ENCODE results near the gene THSD4.

Gene THSD4

GRCh38 chr15:71411538-71412482 lies 296.5 kb downstream of the THSD4 start:
- DNase-seq (ENCODE audit: low read depth in 1 of 2, low spot score in 1 of 2): no peak
- in situ Hi-C loops (cut with HindIII; ENCODE audit: low pct_unique_long_range_greater_than_20kb, low sequenced_read_pairs): no loop called here

DNA sequence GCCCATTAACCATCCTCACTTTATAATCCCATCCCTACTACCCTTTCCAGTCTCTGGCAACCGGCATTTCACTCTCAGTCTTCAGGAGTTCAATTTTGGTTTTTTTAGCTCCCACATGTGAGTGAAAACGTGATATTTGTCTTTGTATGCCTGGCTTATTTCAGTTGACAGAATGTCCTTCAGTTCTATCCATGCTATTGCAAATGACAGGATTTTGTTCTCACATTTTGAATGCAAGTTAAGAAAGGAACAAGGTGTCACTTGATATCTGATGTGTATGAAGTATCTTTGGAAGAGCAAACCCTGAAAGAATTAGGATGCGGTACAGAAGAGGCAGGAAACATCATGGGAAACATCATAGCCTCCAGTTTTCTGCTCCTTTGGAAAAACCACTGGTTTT lies 298.1 kb downstream of the THSD4 start:
- DNase-seq (ENCODE audit: low read depth in 1 of 2, low spot score in 1 of 2): no peak
- TF ChIP-seq JUND (IDR thresholded peaks at IDR 0.05; ENCODE audit: low read depth): no peak
- in situ Hi-C loops (cut with HindIII; ENCODE audit: low pct_unique_long_range_greater_than_20kb, low sequenced_read_pairs): no loop called here

More at GRCh38 chr15:71411538-71412482, 296.5 kb downstream of the THSD4 start:
- no peak for TF ChIP-seq JUND (IDR thresholded peaks at IDR 0.05; ENCODE audit: low read depth)

DNA sequence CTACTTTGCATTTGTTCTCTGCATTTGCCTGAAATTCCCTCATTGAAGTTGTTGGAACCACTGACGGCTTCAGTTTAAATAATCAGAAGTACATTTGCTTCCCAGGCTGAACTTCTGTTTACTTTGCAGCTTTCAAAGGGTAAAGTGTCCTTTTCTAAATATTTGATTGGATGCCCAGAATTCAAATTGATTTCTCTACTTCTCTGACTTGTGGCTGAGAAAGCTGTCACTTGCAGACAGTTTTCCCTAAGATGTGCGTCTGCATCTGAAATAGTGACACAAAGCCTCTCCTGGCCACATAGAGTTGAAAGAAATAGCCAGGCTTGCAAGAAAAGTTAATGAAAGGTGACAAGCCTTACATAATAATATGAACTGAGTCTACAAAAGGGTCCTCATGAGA lies 299.6 kb downstream of the THSD4 start:
- DNase-seq (ENCODE audit: low read depth in 1 of 2, low spot score in 1 of 2): no peak
- TF ChIP-seq JUND (IDR thresholded peaks at IDR 0.05; ENCODE audit: low read depth): no peak
- in situ Hi-C loops (cut with HindIII; ENCODE audit: low pct_unique_long_range_greater_than_20kb, low sequenced_read_pairs): no loop called here

GRCh38 chr15:71422530-71423259 lies 307.4 kb downstream of the THSD4 start:
- in situ Hi-C loops (cut with HindIII; ENCODE audit: low pct_unique_long_range_greater_than_20kb, low sequenced_read_pairs): no loop called here
- TF ChIP-seq JUND (IDR thresholded peaks at IDR 0.05; ENCODE audit: low read depth): no peak
- DNase-seq (ENCODE audit: low read depth in 1 of 2, low spot score in 1 of 2): no peak

DNA sequence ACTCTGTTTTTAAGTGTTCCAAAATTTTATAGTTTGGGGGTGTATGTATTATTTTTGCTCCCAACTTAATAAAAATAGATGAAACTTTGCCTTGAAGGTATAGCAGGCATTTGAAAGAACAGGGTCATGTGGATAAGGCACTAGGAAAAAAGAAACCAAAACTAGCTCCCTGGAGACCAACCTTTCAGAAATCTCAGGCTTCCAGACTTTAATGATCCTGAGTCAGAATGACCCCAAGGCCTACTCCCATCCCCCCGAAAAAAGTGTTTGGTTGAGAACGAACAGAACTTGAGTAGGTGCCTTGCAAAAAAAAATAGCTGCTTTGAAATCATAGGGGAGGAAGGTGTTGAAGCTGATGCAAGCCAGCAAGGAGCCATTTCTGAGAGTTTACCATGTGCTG lies 309.5 kb downstream of the THSD4 start:
- TF ChIP-seq JUND (IDR thresholded peaks at IDR 0.05; ENCODE audit: low read depth): no peak
- in situ Hi-C loops (cut with HindIII; ENCODE audit: low pct_unique_long_range_greater_than_20kb, low sequenced_read_pairs): no loop called here
- no peak for DNase-seq (ENCODE audit: low read depth in 1 of 2, low spot score in 1 of 2)

DNA sequence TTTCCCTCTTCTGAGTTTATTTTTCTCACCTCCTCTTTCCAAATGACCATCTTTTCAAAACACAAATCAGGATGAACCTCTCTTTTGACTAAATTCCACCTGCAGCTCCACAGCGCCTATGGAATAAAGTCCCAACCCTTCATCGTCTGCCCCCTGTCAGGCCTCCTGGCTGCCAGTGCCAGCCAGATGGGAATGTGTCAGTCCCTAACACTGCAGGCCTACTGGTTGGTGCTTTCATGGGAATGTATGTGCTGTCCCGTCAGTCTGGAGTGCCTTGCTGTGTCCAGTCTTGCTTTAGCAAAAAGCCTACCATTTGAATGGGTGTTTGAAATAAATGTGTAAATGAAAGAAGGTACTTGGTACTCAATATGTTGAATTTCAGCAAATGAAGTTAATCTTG lies 310.1 kb downstream of the THSD4 start:
- in situ Hi-C loops (cut with HindIII; ENCODE audit: low pct_unique_long_range_greater_than_20kb, low sequenced_read_pairs): no loop called here
- TF ChIP-seq JUND (IDR thresholded peaks at IDR 0.05; ENCODE audit: low read depth): no peak
- DNase-seq (ENCODE audit: low read depth in 1 of 2, low spot score in 1 of 2): no peak

DNA sequence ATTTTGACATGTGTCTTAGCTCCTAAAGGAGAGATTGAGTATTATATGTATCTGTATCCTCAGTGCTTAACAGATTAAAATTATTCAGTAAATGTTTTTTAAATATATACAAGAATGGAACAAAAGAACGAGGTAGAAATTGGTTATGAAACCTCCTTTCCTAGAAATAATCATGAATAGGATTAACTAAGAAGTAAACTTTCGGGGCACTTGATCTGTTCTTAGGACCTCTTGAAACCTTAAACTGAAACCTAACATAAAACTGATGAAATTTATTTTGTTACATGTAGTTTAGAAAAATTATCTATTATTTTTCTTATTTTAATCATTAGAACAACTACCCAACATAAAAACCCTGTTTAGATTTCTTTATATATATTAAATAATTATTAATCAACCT lies 311.5 kb downstream of the THSD4 start:
- in situ Hi-C loops (cut with HindIII; ENCODE audit: low pct_unique_long_range_greater_than_20kb, low sequenced_read_pairs): no loop called here
- no peak for DNase-seq (ENCODE audit: low read depth in 1 of 2, low spot score in 1 of 2)
- no peak for TF ChIP-seq JUND (IDR thresholded peaks at IDR 0.05; ENCODE audit: low read depth)

- no peak for DNase-seq (ENCODE audit: low read depth in 1 of 2, low spot score in 1 of 2)
- no peak for TF ChIP-seq JUND (IDR thresholded peaks at IDR 0.05; ENCODE audit: low read depth)
- in situ Hi-C loops (cut with HindIII; ENCODE audit: low pct_unique_long_range_greater_than_20kb, low sequenced_read_pairs): no loop called here
Observed at GRCh38 chr15:71430782-71431181, 315.5 kb downstream of the THSD4 start.

DNA sequence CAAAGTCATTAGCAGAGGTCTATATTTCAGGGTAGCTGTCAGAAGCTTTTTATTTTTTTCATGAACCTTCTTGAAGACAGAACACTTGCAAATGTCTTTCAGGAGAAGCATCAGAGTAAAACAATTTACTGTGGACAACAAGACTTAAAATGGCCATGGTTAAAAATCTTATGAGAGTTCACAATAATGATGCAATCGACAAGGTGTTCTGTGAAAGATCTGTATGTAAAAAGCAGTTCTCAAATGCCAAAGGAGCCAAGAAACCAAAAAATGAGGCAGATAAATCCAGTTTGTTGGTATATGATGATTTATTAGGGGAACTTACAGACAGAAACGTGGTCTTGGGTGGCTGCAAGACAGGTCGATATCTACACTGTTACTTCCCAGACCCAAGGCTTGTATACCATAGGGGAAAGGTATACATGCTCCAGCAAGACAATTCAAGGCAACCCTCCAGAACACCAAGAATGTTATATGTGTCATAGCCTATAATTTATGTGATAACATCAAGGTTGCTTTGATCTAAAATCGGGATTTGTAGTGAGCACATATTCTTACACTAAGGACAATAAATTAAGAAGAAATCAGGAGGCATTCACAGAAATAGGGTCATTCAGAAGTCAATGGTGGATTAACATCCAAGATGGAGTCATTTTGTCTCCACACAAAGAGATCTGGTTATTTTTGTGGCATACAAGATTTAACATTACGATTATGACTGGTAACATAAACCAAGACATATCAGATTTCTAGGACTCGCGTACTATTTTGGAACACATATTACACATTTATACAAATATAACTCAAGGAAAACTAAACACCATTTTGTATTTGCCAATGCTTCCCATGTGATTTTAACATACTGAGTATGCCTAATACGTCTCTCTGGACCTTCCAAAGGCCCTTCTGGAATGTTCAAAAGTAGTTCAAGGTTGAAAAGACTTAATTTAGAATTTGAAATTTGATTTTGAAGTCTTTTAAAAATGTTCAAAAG lies 316.4 kb downstream of the THSD4 start:
- no peak for TF ChIP-seq JUND (IDR thresholded peaks at IDR 0.05; ENCODE audit: low read depth)
- in situ Hi-C loops (cut with HindIII; ENCODE audit: low pct_unique_long_range_greater_than_20kb, low sequenced_read_pairs): no loop called here
- DNase-seq (ENCODE audit: low read depth in 1 of 2, low spot score in 1 of 2): no peak

DNA sequence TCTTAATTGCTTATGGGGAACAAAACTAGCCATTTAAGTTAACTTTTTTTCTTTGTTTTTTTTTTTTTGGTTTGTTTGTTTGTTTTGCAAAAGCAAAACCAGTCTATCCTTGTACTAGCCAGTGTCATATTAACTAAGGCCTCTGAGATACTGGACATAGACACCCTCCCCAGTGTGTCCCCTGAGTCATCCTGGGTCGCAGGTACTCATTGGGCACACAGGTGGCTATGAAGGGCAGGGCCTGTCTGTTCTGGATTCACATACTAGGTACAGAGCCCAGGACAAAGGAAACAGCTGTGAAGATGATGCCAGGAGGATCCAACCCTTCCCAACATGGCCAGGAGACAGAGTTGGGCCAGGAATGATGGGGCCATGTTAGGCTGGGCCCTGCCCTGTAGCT lies 318.1 kb downstream of the THSD4 start:
- no peak for DNase-seq (ENCODE audit: low read depth in 1 of 2, low spot score in 1 of 2)
- no peak for TF ChIP-seq JUND (IDR thresholded peaks at IDR 0.05; ENCODE audit: low read depth)
- in situ Hi-C loops (cut with HindIII; ENCODE audit: low pct_unique_long_range_greater_than_20kb, low sequenced_read_pairs): no loop called here

- TF ChIP-seq JUND (IDR thresholded peaks at IDR 0.05; ENCODE audit: low read depth): no peak
- in situ Hi-C loops (cut with HindIII; ENCODE audit: low pct_unique_long_range_greater_than_20kb, low sequenced_read_pairs): no loop called here
- no peak for DNase-seq (ENCODE audit: low read depth in 1 of 2, low spot score in 1 of 2)
Observed at GRCh38 chr15:71434774-71435173, 319.5 kb downstream of the THSD4 start.

GRCh38 chr15:71435552-71435951 lies 320.3 kb downstream of the THSD4 start:
- no peak for DNase-seq (ENCODE audit: low read depth in 1 of 2, low spot score in 1 of 2)
- in situ Hi-C loops (cut with HindIII; ENCODE audit: low pct_unique_long_range_greater_than_20kb, low sequenced_read_pairs): no loop called here
- TF ChIP-seq JUND (IDR thresholded peaks at IDR 0.05; ENCODE audit: low read depth): no peak
